ENCODE results near the gene FUS.
A peak's percentile ranks its signal among the peaks of the same experiment; 100 is the strongest.
"Not testable (repeated sequence)": the region's sequence is repeated elsewhere in the genome, so short reads cannot be mapped to it uniquely, and the experiment has no call there.

The FUS gene

DNA sequence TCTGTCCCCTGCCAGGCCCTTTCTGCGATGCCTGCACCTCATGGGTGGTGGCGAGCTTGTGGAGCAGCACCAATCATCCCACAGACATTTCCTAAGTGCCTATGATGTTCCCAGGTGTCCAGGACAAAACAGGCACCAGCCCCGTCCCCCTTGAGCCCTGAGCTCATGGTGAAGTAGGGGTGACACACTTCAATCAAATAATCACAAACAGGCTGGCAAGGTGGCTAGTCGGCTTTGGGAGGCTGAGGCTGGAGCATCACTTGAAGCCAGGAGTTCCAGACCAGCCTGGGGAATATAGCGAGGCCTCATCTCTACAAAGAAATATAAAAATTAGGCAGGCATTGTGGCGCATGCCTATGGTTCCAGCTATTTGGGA is 43.7 kb upstream of the FUS start:
- Histone ChIP-seq H3K9me3 (ENCODE audit: control insufficient read depth, insufficient read depth, low read length) (no peaks in the 10 kb centered on the region), H3K27me3 (ENCODE audit: control insufficient read depth, insufficient read depth, low read length) (no peaks in the 10 kb centered on the region), H3K36me3 (ENCODE audit: control insufficient read depth, insufficient read depth, low read length) (peaks cover 22% of the 10 kb centered on the region), H3K4me1 (ENCODE audit: control insufficient read depth, insufficient read depth, low read length) (peaks cover 37% of the 10 kb centered on the region), H3K27ac (ENCODE audit: low read depth, low read length) (no peak overlapping the region), H3K4me3 (ENCODE audit: low read depth, low read length) (no peak overlapping the region), H3K9ac (ENCODE audit: low read depth, low read length) (no peak overlapping the region)

DNA sequence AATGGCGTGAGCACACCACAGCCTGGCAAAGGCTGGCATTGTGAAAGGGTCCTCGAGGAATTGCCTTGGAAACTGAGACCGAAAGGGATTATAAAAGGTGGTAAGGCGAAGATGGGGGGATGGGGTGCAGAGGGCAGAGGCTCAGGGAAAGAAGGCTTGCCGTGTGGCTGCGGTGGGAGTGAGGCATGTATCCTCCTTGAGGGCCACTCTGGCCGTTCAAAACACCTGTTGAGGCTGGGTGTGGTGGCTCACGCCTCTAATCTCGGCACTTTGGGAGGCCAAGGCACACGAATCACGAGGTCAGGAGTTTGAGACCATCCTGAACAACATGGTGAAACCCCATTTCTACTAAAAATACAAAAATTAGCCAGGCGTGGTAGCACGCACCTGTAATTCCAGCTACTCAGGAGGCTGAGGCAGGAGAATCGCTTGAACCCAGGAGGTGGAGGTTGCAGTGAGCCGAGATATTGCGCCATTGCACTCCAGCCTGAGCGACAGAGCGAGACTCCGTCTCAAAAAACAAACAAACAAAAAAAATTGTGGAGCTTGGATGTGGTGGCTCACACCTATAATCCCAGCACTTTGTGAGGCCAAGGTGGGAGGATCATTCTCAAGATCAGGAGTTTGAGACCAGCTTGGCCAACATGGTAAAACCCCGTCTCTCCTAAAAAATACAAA is 43.0 kb upstream of the FUS start:
- H3K27ac ChIP-seq (ENCODE audit: low read depth, low read length): not testable (repeated sequence)
- peaks cover 41% of the 10 kb centered on the region for H3K4me1 ChIP-seq (ENCODE audit: control insufficient read depth, insufficient read depth, low read length)

DNA sequence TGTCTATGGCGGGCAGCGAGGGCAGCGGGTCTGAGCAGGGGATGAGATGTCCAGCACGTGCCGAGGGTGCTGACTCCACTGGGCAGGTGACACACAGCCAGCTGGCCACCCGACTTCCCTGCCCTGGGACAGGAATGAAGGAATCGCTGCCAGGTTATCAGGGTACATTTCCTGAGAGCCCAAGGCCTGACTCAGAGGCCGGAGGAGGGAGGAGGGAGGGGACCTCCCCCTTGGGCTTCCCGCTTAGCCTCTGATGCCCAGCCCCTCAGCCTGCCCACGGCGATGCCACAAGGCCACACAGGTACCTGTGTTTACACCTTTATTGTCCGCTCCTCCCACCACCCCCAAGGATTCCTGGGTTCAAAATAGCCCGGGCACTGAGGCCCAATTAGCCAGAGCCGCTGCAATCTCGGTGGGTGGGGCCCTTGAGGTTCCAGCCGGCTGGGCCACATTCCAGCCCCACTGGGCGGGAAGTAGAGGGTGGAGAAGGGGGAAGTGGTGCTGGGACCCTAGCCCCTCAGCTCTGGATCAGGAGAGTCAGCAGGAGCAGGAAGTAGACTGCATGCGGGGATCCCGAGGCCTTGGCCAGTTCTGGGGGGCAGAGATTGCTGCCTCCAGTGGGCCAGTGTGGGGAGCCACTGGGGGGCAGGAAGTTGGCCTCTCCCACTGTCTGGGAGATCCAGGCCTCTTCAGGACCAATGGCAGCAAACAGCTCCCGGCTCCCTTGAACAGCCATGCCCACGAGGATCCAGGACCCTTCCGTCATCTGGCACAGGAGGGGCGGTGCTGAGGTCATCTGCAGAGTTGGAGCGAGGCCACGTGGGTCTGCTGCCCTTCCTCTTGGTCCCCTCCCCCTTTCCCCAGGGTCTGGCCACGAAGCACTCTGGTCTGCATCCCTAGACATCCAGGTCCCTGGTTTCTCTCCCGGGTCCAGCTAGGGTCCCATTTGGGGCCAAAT is 41.0 kb upstream of the FUS start:
- no peak overlapping the region for H3K9ac ChIP-seq (ENCODE audit: low read depth, low read length)
- H3K27ac ChIP-seq (ENCODE audit: low read depth, low read length): peak overlapping the region; percentile 66
- no peak overlapping the region for H3K4me3 ChIP-seq (ENCODE audit: low read depth, low read length)
- H3K36me3 ChIP-seq (ENCODE audit: control insufficient read depth, insufficient read depth, low read length): no peaks in the 10 kb centered on the region
- H3K9me3 ChIP-seq (ENCODE audit: control insufficient read depth, insufficient read depth, low read length): no peaks in the 10 kb centered on the region
- peaks cover 11% of the 10 kb centered on the region for H3K27me3 ChIP-seq (ENCODE audit: control insufficient read depth, insufficient read depth, low read length)
- H3K4me1 ChIP-seq (ENCODE audit: control insufficient read depth, insufficient read depth, low read length): peaks cover 33% of the 10 kb centered on the region

More for the DNA sequence above, 43.0 kb upstream of the FUS start:
- H3K36me3 ChIP-seq (ENCODE audit: control insufficient read depth, insufficient read depth, low read length): peaks cover 15% of the 10 kb centered on the region
- not testable (repeated sequence) for H3K27me3 ChIP-seq (ENCODE audit: control insufficient read depth, insufficient read depth, low read length); H3K9me3 ChIP-seq (ENCODE audit: control insufficient read depth, insufficient read depth, low read length); H3K9ac ChIP-seq (ENCODE audit: low read depth, low read length); H3K4me3 ChIP-seq (ENCODE audit: low read depth, low read length)

DNA sequence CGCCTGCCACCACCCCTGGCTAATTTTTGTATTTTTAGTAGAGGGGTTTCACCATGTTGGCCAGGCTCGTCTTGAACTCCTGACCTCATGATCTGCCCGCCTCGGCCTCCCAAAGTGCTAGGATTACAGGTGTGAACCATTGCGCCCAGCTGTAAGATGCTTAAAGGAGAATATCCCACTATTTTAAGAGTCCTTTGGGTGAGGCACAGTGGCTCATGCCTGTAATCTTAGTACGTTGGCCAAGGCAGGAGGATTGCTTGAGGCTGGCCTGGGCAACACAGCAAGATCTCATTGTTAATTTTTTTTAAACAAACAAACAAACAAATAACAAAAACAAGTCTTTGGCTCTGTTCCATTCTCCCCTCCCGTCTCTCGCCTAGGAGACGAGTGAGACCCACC is 38.9 kb upstream of the FUS start:
- not testable (repeated sequence) for H3K4me3 ChIP-seq (ENCODE audit: low read depth, low read length)

DNA sequence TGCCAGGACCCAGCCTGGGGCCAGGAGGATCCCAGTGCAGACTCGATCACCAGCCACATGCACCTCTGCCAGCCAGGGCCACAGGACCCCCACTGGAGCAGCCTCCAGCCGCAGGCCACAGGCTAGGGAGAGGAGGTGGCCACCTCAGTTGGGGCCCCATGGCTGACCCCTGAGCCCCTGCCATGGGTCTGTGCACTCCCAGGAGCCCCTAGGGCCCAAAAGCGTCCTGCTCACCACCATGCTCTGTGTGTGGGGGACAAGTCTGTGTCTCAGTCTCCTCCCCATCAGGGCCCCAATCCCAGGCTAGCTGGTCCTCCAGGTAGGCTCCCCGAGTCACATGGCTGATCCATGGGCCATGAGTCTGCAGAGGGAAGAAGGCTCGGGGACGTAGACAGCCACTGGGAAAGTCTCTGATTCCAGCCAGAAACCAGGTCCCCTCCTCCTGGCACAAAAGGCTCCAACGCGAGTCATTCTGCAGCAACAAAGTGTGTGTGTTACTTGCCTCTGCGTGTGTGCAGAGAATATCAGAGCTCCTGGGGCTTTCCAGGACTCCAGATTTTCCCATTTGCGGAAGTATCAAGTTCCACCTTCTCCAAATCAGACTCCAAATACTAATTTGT is 38.3 kb upstream of the FUS start:
- peak overlapping the region; percentile 48 for H3K4me3 ChIP-seq (ENCODE audit: low read depth, low read length)
- H3K4me1 ChIP-seq (ENCODE audit: control insufficient read depth, insufficient read depth, low read length): peaks cover 21% of the 10 kb centered on the region
- H3K27ac ChIP-seq (ENCODE audit: low read depth, low read length): peak overlapping the region; percentile 80
- no peaks in the 10 kb centered on the region for H3K9me3 ChIP-seq (ENCODE audit: control insufficient read depth, insufficient read depth, low read length)
- no peaks in the 10 kb centered on the region for H3K36me3 ChIP-seq (ENCODE audit: control insufficient read depth, insufficient read depth, low read length)
- peaks cover 11% of the 10 kb centered on the region for H3K27me3 ChIP-seq (ENCODE audit: control insufficient read depth, insufficient read depth, low read length)
- no peak overlapping the region for H3K9ac ChIP-seq (ENCODE audit: low read depth, low read length)

More for the DNA sequence above, 38.9 kb upstream of the FUS start:
- Histone ChIP-seq H3K27ac (ENCODE audit: low read depth, low read length) (peak overlapping the region; percentile 80), H3K4me1 (ENCODE audit: control insufficient read depth, insufficient read depth, low read length) (peaks cover 21% of the 10 kb centered on the region), H3K27me3 (ENCODE audit: control insufficient read depth, insufficient read depth, low read length) (peaks cover 11% of the 10 kb centered on the region)
- H3K9me3 ChIP-seq (ENCODE audit: control insufficient read depth, insufficient read depth, low read length); H3K36me3 ChIP-seq (ENCODE audit: control insufficient read depth, insufficient read depth, low read length); H3K9ac ChIP-seq (ENCODE audit: low read depth, low read length): not testable (repeated sequence)

DNA sequence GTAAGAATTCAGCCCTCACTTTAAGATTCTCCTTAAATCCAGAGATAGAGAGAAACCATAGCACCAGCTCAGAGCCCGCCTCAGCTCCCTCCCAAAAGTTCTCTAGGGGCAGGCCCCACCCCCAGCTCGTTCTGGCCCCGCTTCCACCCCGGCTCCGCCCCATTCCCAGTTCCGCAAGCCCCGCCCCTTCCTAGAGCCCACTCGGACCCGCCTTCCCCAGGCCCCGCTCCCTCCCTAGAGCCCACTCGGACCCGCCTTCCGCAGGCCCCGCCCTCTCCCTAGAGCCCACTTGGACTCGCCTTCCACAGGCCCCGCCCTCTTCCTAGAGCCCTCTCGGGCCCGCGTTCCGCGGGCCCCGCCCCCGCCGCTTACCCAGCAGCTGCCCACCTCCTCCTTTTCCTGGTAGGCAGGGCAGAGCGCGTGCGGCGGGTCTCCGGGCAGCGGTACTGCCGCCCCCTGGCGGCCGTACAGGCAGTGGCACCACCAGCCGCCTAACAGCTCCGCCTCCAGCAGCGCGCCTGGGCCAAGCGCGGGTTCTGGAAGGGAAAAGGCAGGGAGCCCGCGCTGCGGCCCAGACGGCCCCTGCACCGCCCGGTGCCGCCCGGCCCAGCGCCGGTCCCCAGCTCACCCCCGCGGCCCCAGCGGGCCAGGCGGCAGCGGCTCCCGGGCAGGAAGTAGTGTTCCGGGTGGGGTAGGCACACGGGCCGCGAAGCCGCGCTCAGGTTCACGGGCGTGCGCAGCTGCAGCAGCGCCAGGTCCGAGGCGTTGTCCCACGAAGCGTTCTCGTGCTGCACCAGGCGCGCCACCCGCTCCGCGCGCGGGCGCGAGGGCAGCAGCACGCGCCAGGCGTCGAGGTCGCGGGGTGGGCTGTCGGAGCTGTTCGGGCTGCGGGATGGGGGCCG is 37.6 kb upstream of the FUS start:
- H3K9ac ChIP-seq (ENCODE audit: low read depth, low read length): peak overlapping the region; percentile 22; the same call in 1 of the 2 replicates
- H3K4me1 ChIP-seq (ENCODE audit: control insufficient read depth, insufficient read depth, low read length): peaks cover 21% of the 10 kb centered on the region
- peak overlapping the region; percentile 48 for H3K4me3 ChIP-seq (ENCODE audit: low read depth, low read length)
- peak overlapping the region; percentile 80 for H3K27ac ChIP-seq (ENCODE audit: low read depth, low read length)
- H3K27me3 ChIP-seq (ENCODE audit: control insufficient read depth, insufficient read depth, low read length): peaks cover 18% of the 10 kb centered on the region
- H3K36me3 ChIP-seq (ENCODE audit: control insufficient read depth, insufficient read depth, low read length): no peaks in the 10 kb centered on the region
- no peaks in the 10 kb centered on the region for H3K9me3 ChIP-seq (ENCODE audit: control insufficient read depth, insufficient read depth, low read length)

DNA sequence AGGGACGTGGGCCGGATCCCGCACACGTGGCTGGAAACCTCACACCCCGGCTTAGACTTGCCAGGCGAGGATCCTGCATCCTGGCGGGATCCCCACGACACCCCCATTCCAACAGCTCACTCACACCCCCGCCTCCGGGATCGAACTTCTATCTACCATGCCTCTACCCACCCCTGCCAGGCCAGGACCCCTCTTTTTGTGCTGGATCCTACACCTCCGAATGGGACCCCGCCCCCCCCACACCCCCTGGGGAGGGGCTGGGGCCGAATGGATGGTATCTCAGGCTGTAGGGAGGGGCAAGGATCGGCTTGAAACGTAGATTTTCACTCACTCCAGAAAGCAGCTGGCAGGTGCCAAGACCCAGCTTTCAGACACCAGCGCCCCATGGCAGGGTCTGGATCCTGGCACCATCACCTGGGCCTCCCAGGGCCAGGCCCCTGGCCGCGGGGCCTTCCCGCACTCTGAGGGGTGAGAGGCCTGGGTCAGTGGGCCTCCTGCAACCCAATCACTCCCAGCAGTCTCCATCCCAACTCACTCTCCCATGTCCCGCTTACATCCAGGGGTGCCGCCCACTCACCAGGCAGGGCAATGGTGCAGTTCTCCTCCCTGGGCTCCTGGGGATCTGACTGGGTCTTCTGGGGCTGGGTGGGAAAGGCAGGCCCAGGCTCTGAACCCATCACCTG is 36.8 kb upstream of the FUS start:
- Histone ChIP-seq H3K9ac (ENCODE audit: low read depth, low read length) (no peak overlapping the region), H3K4me3 (ENCODE audit: low read depth, low read length) (peak overlapping the region; percentile 42; the same call in 1 of the 2 replicates), H3K36me3 (ENCODE audit: control insufficient read depth, insufficient read depth, low read length) (no peaks in the 10 kb centered on the region), H3K9me3 (ENCODE audit: control insufficient read depth, insufficient read depth, low read length) (no peaks in the 10 kb centered on the region), H3K27me3 (ENCODE audit: control insufficient read depth, insufficient read depth, low read length) (peaks cover 25% of the 10 kb centered on the region), H3K27ac (ENCODE audit: low read depth, low read length) (no peak overlapping the region), H3K4me1 (ENCODE audit: control insufficient read depth, insufficient read depth, low read length) (peaks cover 20% of the 10 kb centered on the region)

DNA sequence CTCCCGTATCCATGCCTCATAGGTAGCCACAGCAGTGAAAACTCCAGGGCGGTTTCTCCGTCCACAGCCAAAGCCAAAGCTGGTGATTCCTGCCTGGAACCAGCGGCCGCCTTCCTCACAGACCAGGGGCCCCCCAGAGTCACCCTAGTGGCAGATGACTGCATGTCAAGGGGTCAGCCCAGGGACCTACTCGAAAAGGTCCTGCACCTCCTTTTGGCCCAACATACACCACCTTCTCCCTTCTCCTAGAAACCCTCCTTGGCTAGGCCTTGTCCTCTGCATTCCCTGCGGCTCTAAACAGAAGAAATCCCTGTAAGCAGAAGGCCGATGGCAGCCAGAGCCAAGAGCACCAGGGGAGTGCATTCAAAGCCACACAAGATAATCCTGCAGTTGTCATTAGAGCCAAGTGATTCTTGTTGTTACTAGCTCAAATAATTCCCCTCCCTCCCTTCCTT is 36.2 kb upstream of the FUS start:
- no peaks in the 10 kb centered on the region for H3K36me3 ChIP-seq (ENCODE audit: control insufficient read depth, insufficient read depth, low read length)
- no peaks in the 10 kb centered on the region for H3K9me3 ChIP-seq (ENCODE audit: control insufficient read depth, insufficient read depth, low read length)
- peaks cover 14% of the 10 kb centered on the region for H3K4me1 ChIP-seq (ENCODE audit: control insufficient read depth, insufficient read depth, low read length)
- H3K9ac ChIP-seq (ENCODE audit: low read depth, low read length): no peak overlapping the region
- peaks cover 25% of the 10 kb centered on the region for H3K27me3 ChIP-seq (ENCODE audit: control insufficient read depth, insufficient read depth, low read length)
- H3K4me3 ChIP-seq (ENCODE audit: low read depth, low read length): no peak overlapping the region
- H3K27ac ChIP-seq (ENCODE audit: low read depth, low read length): no peak overlapping the region

DNA sequence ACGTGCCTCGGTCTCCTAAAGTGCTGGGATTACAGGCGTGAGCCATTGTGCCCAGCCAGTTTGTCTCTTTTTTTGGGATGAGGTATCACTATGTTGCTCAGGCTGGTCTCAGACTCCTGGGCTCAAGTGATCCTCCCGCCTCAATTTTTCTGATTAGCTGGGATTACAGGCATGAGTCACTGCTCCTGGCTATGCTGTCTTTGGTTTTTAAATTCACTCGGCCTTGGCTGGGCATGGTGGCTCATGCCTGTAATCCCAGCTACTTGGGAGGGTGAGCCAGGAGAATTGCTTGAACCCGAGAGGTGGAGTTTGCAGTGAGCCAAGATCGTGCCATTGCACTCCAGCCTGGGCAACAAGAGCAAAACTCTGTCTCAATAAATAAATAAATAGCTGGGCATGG is 35.5 kb upstream of the FUS start:
- not testable (repeated sequence) for H3K9me3 ChIP-seq (ENCODE audit: control insufficient read depth, insufficient read depth, low read length); H3K36me3 ChIP-seq (ENCODE audit: control insufficient read depth, insufficient read depth, low read length); H3K4me3 ChIP-seq (ENCODE audit: low read depth, low read length); H3K9ac ChIP-seq (ENCODE audit: low read depth, low read length); H3K27ac ChIP-seq (ENCODE audit: low read depth, low read length); H3K4me1 ChIP-seq (ENCODE audit: control insufficient read depth, insufficient read depth, low read length)
- H3K27me3 ChIP-seq (ENCODE audit: control insufficient read depth, insufficient read depth, low read length): peaks cover 25% of the 10 kb centered on the region

Data from HUES48 (cell line).